GDM1 (cell line): ENCODE results near the gene GALR3.

ENCODE experiments used
- DNase-seq: peaks from one replicate; lab custom pipeline; 2025; lab: John Stamatoyannopoulos, UW

The GALR3 gene

GRCh38 chr22:37803195-37803638 lies 20.0 kb upstream of the GALR3 start:
- DNase-seq = no peak

- DNase-seq = no peak
These were observed 19.4 kb upstream of the GALR3 start for GRCh38 chr22:37803639-37804351.

- DNase-seq = no peak
These were observed 18.8 kb upstream of the GALR3 start for GRCh38 chr22:37804352-37804880.

GRCh38 chr22:37804881-37805809 lies 18.0 kb upstream of the GALR3 start:
- peak; percentile 84 for DNase-seq

GRCh38 chr22:37805810-37806277 lies 17.3 kb upstream of the GALR3 start:
- no peak for DNase-seq

- peak; percentile 18 for DNase-seq
These were observed 16.5 kb upstream of the GALR3 start for GRCh38 chr22:37806409-37807333.

- peak; percentile 94 for DNase-seq
These were observed 15.5 kb upstream of the GALR3 start, which contains the start of gene GCAT for GRCh38 chr22:37807410-37808293. GCAT (plus strand) TSS chr22:37807934; CDS start chr22:37807968, 34 bp downstream.

GRCh38 chr22:37808294-37808657 lies 14.9 kb upstream of the GALR3 start:
- DNase-seq = no peak

- DNase-seq = no peak
These were observed 13.4 kb upstream of the GALR3 start for GRCh38 chr22:37809672-37810333.

- no peak for DNase-seq
These were observed 11.3 kb upstream of the GALR3 start for GRCh38 chr22:37811867-37812266.

- no peak for DNase-seq
These were observed 10.1 kb upstream of the GALR3 start for GRCh38 chr22:37812869-37813678.

- DNase-seq = no peak
These were observed 7.6 kb upstream of the GALR3 start for GRCh38 chr22:37815593-37815992.

- DNase-seq = no peak
These were observed 6.5 kb upstream of the GALR3 start for GRCh38 chr22:37816543-37817180.

- DNase-seq = peak; percentile 48
These were observed 5.3 kb upstream of the GALR3 start for GRCh38 chr22:37817705-37818408.

GRCh38 chr22:37818409-37819104 lies 4.6 kb upstream of the GALR3 start:
- no peak for DNase-seq

- no peak for DNase-seq
These were observed 4.1 kb upstream of the GALR3 start for GRCh38 chr22:37819105-37819433.

- DNase-seq = no peak
These were observed 2.8 kb upstream of the GALR3 start for GRCh38 chr22:37820350-37820749.
